HG02588 (cell line): ENCODE data around the gene SLC46A1.

Source experiments
- ATAC-seq: cut with Tn5 transposase; IDR thresholded peaks from one replicate; pipeline ENCODE4 v1.9.1; 2021; ENCODE audit warnings: mild to moderate bottlenecking, moderate library complexity; ENCODE audit not compliant: unreplicated experiment

SLC46A1 gene

GRCh38 chr17:28404812-28405570 lies 1.0 kb downstream of the SLC46A1 start:
- no peak for ATAC-seq

GRCh38 chr17:28404461-28404811 lies 1.6 kb downstream of the SLC46A1 start:
- ATAC-seq = no peak

- ATAC-seq = no peak
Observed at GRCh38 chr17:28404007-28404406, 2.0 kb downstream of the SLC46A1 start.

GRCh38 chr17:28402844-28403243 lies 3.2 kb downstream of the SLC46A1 start:
- ATAC-seq = no peak

GRCh38 chr17:28402224-28402630 lies 3.8 kb downstream of the SLC46A1 start:
- ATAC-seq = no peak

GRCh38 chr17:28399808-28400207 lies 6.2 kb downstream of the SLC46A1 start:
- no peak for ATAC-seq

- no peak for ATAC-seq
Observed at GRCh38 chr17:28398280-28398981, 7.6 kb downstream of the SLC46A1 start.

- ATAC-seq = no peak
Observed at GRCh38 chr17:28397687-28398279, 8.2 kb downstream of the SLC46A1 start.

GRCh38 chr17:28397275-28397674 lies 8.7 kb downstream of the SLC46A1 start:
- no peak for ATAC-seq

- no peak for ATAC-seq
Observed at GRCh38 chr17:28396635-28397239, 9.3 kb downstream of the SLC46A1 start.

- no peak for ATAC-seq
Observed at GRCh38 chr17:28395968-28396367, 10.0 kb downstream of the SLC46A1 start.

GRCh38 chr17:28395426-28395825 lies 10.6 kb downstream of the SLC46A1 start:
- ATAC-seq = no peak

GRCh38 chr17:28394337-28395116 lies 11.5 kb downstream of the SLC46A1 start:
- ATAC-seq = no peak

- ATAC-seq = no peak
Observed at GRCh38 chr17:28392491-28392890, 13.5 kb downstream of the SLC46A1 start.

GRCh38 chr17:28391401-28391800 lies 14.6 kb downstream of the SLC46A1 start:
- ATAC-seq = no peak

GRCh38 chr17:28390984-28391383 lies 15.0 kb downstream of the SLC46A1 start:
- no peak for ATAC-seq

- ATAC-seq = no peak
Observed at GRCh38 chr17:28390563-28390962, 15.4 kb downstream of the SLC46A1 start.

GRCh38 chr17:28390141-28390540 lies 15.9 kb downstream of the SLC46A1 start:
- no peak for ATAC-seq

GRCh38 chr17:28388106-28388505 lies 17.9 kb downstream of the SLC46A1 start:
- ATAC-seq = no peak

GRCh38 chr17:28386391-28386790 lies 19.6 kb downstream of the SLC46A1 start:
- ATAC-seq = no peak

GRCh38 chr17:28385406-28385805 lies 20.6 kb downstream of the SLC46A1 start:
- no peak for ATAC-seq
